Tibial artery (tissue), 4 donors: ENCODE data around the gene CPA1.
"Not testable (repeated sequence)": the region's sequence is repeated elsewhere in the genome, so short reads cannot be mapped to it uniquely, and the experiment has no call there.

Experiments used
- DNase-seq, 2 donors: peaks; one replicate each; pipeline ENCODE4 v3.0.0-alpha.2; 2019
- H3K27ac ChIP-seq, 2 donors: fragments of 200-600 bp; sonication (generic) in 1 of 2; 1 replicate in 1 of 2; 2 replicates in 1 of 2; pipeline ENCODE4 v1.5.1; 2018 to 2019; ENCODE audit warnings: mild to moderate bottlenecking in 1 of 2
- H3K27me3 ChIP-seq, 2 donors: fragments of 200-600 bp; sonication (generic) in 1 of 2; one replicate each; pipeline versions ENCODE4 v1.5.1 to v1.6.0; 2016 to 2019
- H3K36me3 ChIP-seq, 3 donors: fragments of 200-600 bp; sonication (generic) in 2 of 3; one replicate each; pipeline ENCODE4 v1.5.1; 2016 to 2019; ENCODE audit warnings: mild to moderate bottlenecking in 2 of 3
- H3K4me1 ChIP-seq, 4 donors: fragments of 200-600 bp; sonication (generic) in 2 of 4; 1 replicate in 3 of 4; 2 replicates in 1 of 4; pipeline ENCODE4 v1.5.1; 2016 to 2019
- H3K4me3 ChIP-seq, 2 donors: fragments of 200-600 bp; sonication (generic) in 1 of 2; 1 replicate in 1 of 2; 2 replicates in 1 of 2; pipeline ENCODE4 v1.5.1; 2018 to 2019; ENCODE audit warnings: mild to moderate bottlenecking in 2 of 2
- H3K9me3 ChIP-seq, 3 donors: fragments of 200-600 bp; sonication (generic) in 1 of 3; one replicate each; pipeline ENCODE4 v1.5.1; 2016 to 2019
- intact Hi-C: fragments of 100-400 bp; cut with DNase I; formaldehyde crosslinking; loops from one replicate; pipeline ENCODE4 v1.15.0; 2023; ENCODE audit warnings: low total_unique reads
- TF ChIP-seq, protein P1 (sequence below), 2 experiments: fragments of 200-600 bp in 1 of 2; fragments of 450-650 bp in 1 of 2; IDR thresholded peaks; one replicate each; pipeline ENCODE4 v1.5.1; 2017 to 2019; ENCODE audit warnings: antibody characterized with exemption in 2 of 2, mild to moderate bottlenecking in 1 of 2, moderate library complexity in 1 of 2

The CPA1 gene

DNA sequence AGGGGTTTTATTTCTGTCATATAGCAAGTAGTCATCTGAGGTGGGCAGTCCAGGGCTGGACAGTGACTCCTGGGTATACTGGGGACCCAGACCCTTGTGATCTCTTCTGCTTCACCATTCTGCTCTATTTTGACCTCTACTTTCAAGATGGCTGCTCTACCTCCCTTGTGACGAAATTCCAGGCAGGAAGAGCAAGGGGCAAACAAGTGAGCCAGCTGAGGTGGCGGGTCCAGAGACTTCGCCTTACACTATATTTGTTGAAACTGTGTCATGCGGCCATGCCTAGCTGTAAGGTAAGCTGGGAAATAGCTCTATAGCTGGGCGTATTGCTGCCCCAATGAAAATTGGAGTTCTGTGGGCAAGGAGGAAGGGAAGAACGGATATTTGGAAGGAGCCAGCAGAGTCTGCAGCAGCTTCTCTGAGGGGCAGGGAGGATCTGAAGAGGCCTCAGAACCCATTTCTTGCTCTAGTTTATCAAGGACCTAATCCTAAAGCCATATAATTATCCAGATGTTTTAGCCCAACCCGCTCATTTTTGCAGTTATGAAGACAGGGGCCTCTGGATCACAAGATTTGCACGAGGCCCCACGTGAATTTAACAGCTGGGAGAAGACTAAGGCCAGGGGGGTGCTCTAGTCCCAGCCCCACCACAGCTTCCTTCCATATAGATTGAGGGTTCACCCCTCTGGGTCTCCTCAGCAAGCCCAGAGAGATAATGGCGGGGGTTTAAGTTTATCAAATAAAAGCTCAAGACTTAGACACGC is 7.7 kb upstream of the CPA1 start:
- H3K27ac ChIP-seq, result peak overlapping the region; percentile 92 to 94
- no peaks in the 10 kb centered on the region for H3K27me3 ChIP-seq
- TF ChIP-seq, protein P1, sequence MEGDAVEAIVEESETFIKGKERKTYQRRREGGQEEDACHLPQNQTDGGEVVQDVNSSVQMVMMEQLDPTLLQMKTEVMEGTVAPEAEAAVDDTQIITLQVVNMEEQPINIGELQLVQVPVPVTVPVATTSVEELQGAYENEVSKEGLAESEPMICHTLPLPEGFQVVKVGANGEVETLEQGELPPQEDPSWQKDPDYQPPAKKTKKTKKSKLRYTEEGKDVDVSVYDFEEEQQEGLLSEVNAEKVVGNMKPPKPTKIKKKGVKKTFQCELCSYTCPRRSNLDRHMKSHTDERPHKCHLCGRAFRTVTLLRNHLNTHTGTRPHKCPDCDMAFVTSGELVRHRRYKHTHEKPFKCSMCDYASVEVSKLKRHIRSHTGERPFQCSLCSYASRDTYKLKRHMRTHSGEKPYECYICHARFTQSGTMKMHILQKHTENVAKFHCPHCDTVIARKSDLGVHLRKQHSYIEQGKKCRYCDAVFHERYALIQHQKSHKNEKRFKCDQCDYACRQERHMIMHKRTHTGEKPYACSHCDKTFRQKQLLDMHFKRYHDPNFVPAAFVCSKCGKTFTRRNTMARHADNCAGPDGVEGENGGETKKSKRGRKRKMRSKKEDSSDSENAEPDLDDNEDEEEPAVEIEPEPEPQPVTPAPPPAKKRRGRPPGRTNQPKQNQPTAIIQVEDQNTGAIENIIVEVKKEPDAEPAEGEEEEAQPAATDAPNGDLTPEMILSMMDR (IDR thresholded peaks at IDR 0.05), result no peak
- peaks cover 6 to 68% (median 59%) of the 10 kb centered on the region in 4 donors for H3K4me1 ChIP-seq
- intact Hi-C loops, result no loop called here
- H3K4me3 ChIP-seq, result no peak overlapping the region
- no peaks in the 10 kb centered on the region for H3K9me3 ChIP-seq
- DNase-seq, result peak in 1 of 2 donors; percentile 45
- H3K36me3 ChIP-seq, result no peaks in the 10 kb centered on the region

DNA sequence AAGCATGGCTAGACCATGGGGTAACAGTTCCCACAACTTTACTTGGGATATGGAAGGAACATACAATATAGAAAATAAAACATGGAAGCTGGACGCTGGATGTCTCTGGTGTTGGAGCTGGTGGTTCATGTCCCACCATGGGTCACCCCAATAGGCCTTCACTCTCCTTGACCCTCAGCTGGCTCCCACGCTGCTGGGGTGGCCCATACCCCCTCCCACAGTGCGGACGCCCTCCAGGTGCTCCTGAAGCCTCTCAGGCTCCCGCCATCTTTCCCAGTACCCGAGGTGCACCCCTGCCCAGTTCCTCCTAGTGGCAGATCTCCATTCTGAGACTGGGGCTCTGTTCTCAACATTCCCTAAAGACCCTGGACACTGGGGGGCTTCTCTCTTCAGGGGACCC is 5.8 kb upstream of the CPA1 start:
- intact Hi-C loops, result no loop called here
- TF ChIP-seq, protein P1 (IDR thresholded peaks at IDR 0.05), result no peak
- Histone ChIP-seq H3K4me3 (no peak overlapping the region), H3K9me3 (no peaks in the 10 kb centered on the region), H3K27ac (peak overlapping the region; percentile 92 to 94), H3K4me1 (peaks cover 6 to 63% (median 51%) of the 10 kb centered on the region in 4 donors), H3K27me3 (no peaks in the 10 kb centered on the region), H3K36me3 (no peaks in the 10 kb centered on the region)
- DNase-seq, result no peak

GRCh38 chr7:130376461-130376860 is 3.8 kb upstream of the CPA1 start:
- intact Hi-C loops, H3K9me3 ChIP-seq, H3K36me3 ChIP-seq, DNase-seq, H3K27me3 ChIP-seq, H3K4me3 ChIP-seq: not testable (repeated sequence)
- peaks cover 0 to 55% (median 46%) of the 10 kb centered on the region in 4 donors for H3K4me1 ChIP-seq
- H3K27ac ChIP-seq, result peak overlapping the region; percentile 92 to 94

GRCh38 chr7:130377178-130377577 is 3.1 kb upstream of the CPA1 start:
- TF ChIP-seq, protein P1 (IDR thresholded peaks at IDR 0.05), result no peak
- Histone ChIP-seq H3K27ac (no peak overlapping the region), H3K36me3 (no peaks in the 10 kb centered on the region), H3K27me3 (no peaks in the 10 kb centered on the region), H3K4me1 (peaks cover 0 to 48% (median 41%) of the 10 kb centered on the region in 4 donors), H3K4me3 (no peak overlapping the region), H3K9me3 (no peaks in the 10 kb centered on the region)
- intact Hi-C loops, result no loop called here
- DNase-seq, result no peak

- TF ChIP-seq, protein P1 (IDR thresholded peaks at IDR 0.05), result no peak
- intact Hi-C loops, result no loop called here
- peak overlapping the region in 1 of 2 donors; percentile 58 for H3K27ac ChIP-seq
- no peak overlapping the region for H3K4me3 ChIP-seq
- no peaks in the 10 kb centered on the region for H3K36me3 ChIP-seq
- DNase-seq, result no peak
- peaks cover 0 to 29% (median 24%) of the 10 kb centered on the region in 4 donors for H3K4me1 ChIP-seq
- H3K9me3 ChIP-seq, result no peaks in the 10 kb centered on the region
- no peaks in the 10 kb centered on the region for H3K27me3 ChIP-seq
Measured at GRCh38 chr7:130379019-130379418, 1.3 kb upstream of the CPA1 start.

DNA sequence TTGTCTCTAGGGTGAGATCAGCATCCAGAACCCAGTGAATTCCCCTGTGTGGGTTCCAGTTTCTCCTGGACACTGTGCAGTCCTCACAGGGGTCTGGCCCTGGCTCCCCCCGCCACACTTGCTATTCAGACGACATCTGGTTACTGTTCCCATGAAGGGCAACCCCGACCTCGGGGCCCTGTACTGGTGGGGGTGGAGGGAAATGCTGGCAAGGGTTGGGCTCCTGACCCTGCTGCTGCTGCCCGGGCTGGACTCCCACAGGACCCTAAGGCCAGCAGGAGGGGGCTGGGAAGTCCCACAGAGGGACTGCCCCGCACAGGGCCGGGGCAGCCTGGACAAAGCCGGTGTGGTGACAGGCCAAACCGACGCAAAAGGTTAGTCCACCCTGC is 768 bp upstream of the CPA1 start:
- TF ChIP-seq, protein P1 (IDR thresholded peaks at IDR 0.05), result no peak
- intact Hi-C loops, result no loop called here
- Histone ChIP-seq H3K4me3 (no peak overlapping the region), H3K4me1 (peaks cover 0 to 24% (median 19%) of the 10 kb centered on the region in 4 donors), H3K27me3 (no peaks in the 10 kb centered on the region), H3K27ac (peak overlapping the region; percentile 58 to 61), H3K9me3 (no peaks in the 10 kb centered on the region), H3K36me3 (no peaks in the 10 kb centered on the region)
- DNase-seq, result no peak
